SK-N-SH treated with all-trans-retinoic acid at 6 μM for 48 hours (cell line): ENCODE measurements around the gene PKM.

Source experiments
- ATAC-seq: fragments of 200-7000 bp; cut with Tn5 transposase; 3 replicates; pipeline ENCODE4 v1.9.1; 2020; ENCODE audit warnings: mild to moderate bottlenecking, moderate library complexity
- ARNTL ChIP-seq: fragments of 450-650 bp; formaldehyde crosslinking; IDR thresholded peaks from 2 replicates; pipeline ENCODE4 v1.5.0; 2020; ENCODE audit warnings: low read depth, mild to moderate bottlenecking, moderate library complexity, borderline replicate concordance
- BACH2 ChIP-seq: fragments of 250-450 bp; sonication (Bioruptor Pico); IDR thresholded peaks from 2 replicates; pipeline ENCODE4 v1.9.0; 2021; ENCODE audit warnings: mild to moderate bottlenecking, borderline replicate concordance
- ESRRG ChIP-seq: fragments of 250-450 bp; sonication (Bioruptor Pico); IDR thresholded peaks from 2 replicates; pipeline ENCODE4 v1.6.1; 2021; ENCODE audit warnings: mild to moderate bottlenecking
- GLIS3 ChIP-seq: fragments of 250-450 bp; sonication (Bioruptor Pico); IDR thresholded peaks from 2 replicates; pipeline ENCODE4 v1.5.0; 2020; ENCODE audit warnings: mild to moderate bottlenecking, moderate library complexity
- PPARA ChIP-seq: fragments of 250-450 bp; sonication (Bioruptor Pico); IDR thresholded peaks from 2 replicates; pipeline ENCODE4 v1.5.0; 2020; ENCODE audit warnings: mild to moderate bottlenecking, borderline replicate concordance
- TCF4 ChIP-seq: fragments of 250-450 bp; sonication (Bioruptor Pico); IDR thresholded peaks from 2 replicates; pipeline ENCODE4 v1.8.0; 2021; ENCODE audit warnings: mild to moderate bottlenecking, moderate library complexity, borderline replicate concordance
- TOX ChIP-seq: fragments of 250-450 bp; sonication (Bioruptor Pico); IDR thresholded peaks from 2 replicates; pipeline ENCODE4 v1.8.0; 2021; ENCODE audit warnings: mild to moderate bottlenecking, moderate library complexity, borderline replicate concordance
- ZFP30 ChIP-seq: fragments of 450-650 bp; formaldehyde crosslinking; IDR thresholded peaks from 2 replicates; pipeline ENCODE4 v1.5.0; 2022; ENCODE audit warnings: mild to moderate bottlenecking, moderate library complexity
- ZNF565 ChIP-seq: fragments of 450-650 bp; formaldehyde crosslinking; conservative IDR thresholded peaks from 2 replicates; pipeline ENCODE4 v1.5.0; 2020; ENCODE audit warnings: low read depth, mild to moderate bottlenecking, moderate library complexity
- ZNF70 ChIP-seq: fragments of 450-650 bp; formaldehyde crosslinking; IDR thresholded peaks from 2 replicates; pipeline ENCODE4 v1.5.0; 2020; ENCODE audit warnings: mild to moderate bottlenecking, moderate library complexity
- ZNF8 ChIP-seq: fragments of 450-650 bp; formaldehyde crosslinking; IDR thresholded peaks from 2 replicates; pipeline ENCODE4 v1.5.0; 2020; ENCODE audit warnings: mild to moderate bottlenecking, moderate library complexity
- TF ChIP-seq, protein P1 (sequence below): fragments of 250-450 bp; sonication (Bioruptor Pico); IDR thresholded peaks from 2 replicates; pipeline ENCODE4 v1.5.0; 2020; ENCODE audit warnings: mild to moderate bottlenecking, moderate library complexity
- TF ChIP-seq, protein P2 (sequence below): fragments of 250-450 bp; sonication (Bioruptor Pico); IDR thresholded peaks from 2 replicates; pipeline ENCODE4 v1.5.1; 2021; ENCODE audit warnings: mild to moderate bottlenecking, moderate library complexity
- TF ChIP-seq, protein P3 (sequence below): fragments of 250-450 bp; sonication (Bioruptor Pico); IDR thresholded peaks from 2 replicates; pipeline ENCODE4 v1.8.0; 2020; ENCODE audit warnings: mild to moderate bottlenecking, moderate library complexity, borderline replicate concordance
- TF ChIP-seq, protein P4 (sequence below): fragments of 250-450 bp; sonication (Bioruptor Pico); IDR thresholded peaks from 2 replicates; pipeline ENCODE4 v1.8.0; 2021; ENCODE audit warnings: low read depth, mild to moderate bottlenecking, moderate library complexity, borderline replicate concordance
- TF ChIP-seq, protein P5 (sequence below): fragments of 250-450 bp; sonication (Bioruptor Pico); IDR thresholded peaks from 2 replicates; pipeline ENCODE4 v1.5.1; 2020; ENCODE audit warnings: low read depth, mild to moderate bottlenecking, moderate library complexity

Gene PKM

DNA sequence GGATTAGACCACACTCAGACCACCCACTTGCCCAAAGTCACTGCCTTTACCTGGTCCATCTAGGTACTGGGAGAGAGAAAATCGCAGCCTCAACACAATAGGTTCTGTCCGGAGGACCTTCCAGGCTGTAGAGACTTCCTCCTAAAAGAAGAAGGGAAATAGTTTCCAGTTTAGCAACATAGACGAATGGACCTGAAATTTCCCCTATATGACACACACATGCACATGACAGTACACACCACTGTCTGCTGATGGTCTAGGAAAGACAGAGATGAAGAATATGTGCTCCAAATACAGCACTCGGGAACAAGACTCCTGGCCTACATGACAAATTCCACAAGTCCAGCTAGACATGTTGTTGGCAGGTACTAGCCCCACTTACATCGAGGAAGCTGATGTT lies 34.0 kb upstream of the PKM start (continued):
- TF ChIP-seq, protein P1, sequence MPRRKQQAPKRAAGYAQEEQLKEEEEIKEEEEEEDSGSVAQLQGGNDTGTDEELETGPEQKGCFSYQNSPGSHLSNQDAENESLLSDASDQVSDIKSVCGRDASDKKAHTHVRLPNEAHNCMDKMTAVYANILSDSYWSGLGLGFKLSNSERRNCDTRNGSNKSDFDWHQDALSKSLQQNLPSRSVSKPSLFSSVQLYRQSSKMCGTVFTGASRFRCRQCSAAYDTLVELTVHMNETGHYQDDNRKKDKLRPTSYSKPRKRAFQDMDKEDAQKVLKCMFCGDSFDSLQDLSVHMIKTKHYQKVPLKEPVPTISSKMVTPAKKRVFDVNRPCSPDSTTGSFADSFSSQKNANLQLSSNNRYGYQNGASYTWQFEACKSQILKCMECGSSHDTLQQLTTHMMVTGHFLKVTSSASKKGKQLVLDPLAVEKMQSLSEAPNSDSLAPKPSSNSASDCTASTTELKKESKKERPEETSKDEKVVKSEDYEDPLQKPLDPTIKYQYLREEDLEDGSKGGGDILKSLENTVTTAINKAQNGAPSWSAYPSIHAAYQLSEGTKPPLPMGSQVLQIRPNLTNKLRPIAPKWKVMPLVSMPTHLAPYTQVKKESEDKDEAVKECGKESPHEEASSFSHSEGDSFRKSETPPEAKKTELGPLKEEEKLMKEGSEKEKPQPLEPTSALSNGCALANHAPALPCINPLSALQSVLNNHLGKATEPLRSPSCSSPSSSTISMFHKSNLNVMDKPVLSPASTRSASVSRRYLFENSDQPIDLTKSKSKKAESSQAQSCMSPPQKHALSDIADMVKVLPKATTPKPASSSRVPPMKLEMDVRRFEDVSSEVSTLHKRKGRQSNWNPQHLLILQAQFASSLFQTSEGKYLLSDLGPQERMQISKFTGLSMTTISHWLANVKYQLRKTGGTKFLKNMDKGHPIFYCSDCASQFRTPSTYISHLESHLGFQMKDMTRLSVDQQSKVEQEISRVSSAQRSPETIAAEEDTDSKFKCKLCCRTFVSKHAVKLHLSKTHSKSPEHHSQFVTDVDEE (CRISPR knock-in tag) = no peak
- TF ChIP-seq ESRRG (CRISPR knock-in tag) (no peak), GLIS3 (CRISPR knock-in tag) (no peak), BACH2 (CRISPR knock-in tag) (no peak)
- TF ChIP-seq, all 23 proteins: peak for 0

DNA sequence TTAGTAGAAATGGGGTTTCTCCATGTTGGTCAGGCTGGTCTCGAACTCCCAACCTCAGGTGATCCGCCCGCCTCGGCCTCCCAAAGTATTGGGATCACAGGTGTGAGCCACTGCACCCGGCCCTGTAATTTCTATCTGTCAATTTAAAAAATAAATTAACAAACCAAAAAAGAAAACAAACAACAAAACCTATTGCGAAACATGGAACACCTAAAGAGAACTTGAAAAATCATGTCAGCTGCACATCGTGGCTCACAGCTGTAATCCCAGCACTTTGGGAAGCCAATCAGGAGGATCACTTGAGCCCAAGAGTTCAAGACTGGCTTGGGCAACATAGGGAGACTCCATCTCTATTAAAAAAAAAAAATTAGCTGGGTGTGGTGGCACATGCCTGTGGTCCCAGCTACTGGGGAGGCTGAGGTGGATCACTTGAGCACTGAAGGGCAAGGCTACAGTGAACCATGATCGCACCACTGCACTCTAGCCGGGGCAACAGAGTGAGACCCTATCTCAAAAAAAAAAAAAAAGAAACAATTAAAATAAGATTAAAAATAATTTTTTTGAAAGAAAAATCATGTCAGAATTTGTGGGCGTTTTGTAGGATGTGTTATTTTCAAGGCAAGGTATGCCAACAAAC lies 21.8 kb upstream of the PKM start:
- no peak for ATAC-seq
- TF ChIP-seq TCF4 (CRISPR knock-in tag) (no peak), GLIS3 (CRISPR knock-in tag) (no peak), BACH2 (CRISPR knock-in tag) (no peak), TOX (CRISPR knock-in tag) (no peak), ARNTL (CRISPR knock-in tag) (no peak), ZNF70 (CRISPR knock-in tag) (no peak)
- TF ChIP-seq, protein P1 (CRISPR knock-in tag) = no peak

DNA sequence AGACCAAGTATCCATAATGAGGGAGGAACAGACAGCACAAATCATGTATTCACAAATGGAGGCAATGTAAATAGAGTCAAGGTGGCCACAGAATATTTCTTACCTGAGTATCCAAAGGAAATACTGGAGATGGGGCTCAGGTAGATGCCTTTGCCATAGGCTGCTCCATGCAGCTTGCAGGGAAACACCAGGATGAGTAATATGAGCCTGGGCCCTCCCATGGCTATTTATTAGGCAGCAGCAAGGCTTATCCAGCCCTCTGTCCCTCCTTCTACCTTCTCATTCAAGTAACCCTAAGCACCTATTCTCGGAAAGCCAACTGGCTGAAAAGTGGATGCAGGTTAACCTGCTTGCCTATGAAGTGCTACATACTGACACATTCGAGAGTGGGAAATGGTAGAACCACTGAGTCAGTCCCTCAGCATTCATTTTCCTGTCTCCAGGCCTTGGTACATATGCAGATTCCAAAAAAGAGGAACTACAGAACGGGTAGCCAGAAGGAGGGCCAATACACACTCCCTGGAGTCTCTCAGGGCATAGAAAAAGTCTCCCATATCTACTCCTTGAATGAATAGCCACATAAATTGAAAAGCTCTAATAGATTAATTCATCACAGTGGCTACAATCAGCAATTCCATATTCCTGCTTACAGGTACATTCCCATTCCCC lies 18.3 kb upstream of the PKM start:
- ATAC-seq = peak; percentile 63
- TF ChIP-seq GLIS3 (CRISPR knock-in tag) (no peak), ZNF8 (CRISPR knock-in tag) (no peak), TCF4 (CRISPR knock-in tag) (no peak), ZNF565 (CRISPR knock-in tag) (no peak), ARNTL (CRISPR knock-in tag) (no peak), PPARA (CRISPR knock-in tag) (no peak), ZFP30 (no peak), BACH2 (CRISPR knock-in tag) (no peak)
- TF ChIP-seq, protein P2, sequence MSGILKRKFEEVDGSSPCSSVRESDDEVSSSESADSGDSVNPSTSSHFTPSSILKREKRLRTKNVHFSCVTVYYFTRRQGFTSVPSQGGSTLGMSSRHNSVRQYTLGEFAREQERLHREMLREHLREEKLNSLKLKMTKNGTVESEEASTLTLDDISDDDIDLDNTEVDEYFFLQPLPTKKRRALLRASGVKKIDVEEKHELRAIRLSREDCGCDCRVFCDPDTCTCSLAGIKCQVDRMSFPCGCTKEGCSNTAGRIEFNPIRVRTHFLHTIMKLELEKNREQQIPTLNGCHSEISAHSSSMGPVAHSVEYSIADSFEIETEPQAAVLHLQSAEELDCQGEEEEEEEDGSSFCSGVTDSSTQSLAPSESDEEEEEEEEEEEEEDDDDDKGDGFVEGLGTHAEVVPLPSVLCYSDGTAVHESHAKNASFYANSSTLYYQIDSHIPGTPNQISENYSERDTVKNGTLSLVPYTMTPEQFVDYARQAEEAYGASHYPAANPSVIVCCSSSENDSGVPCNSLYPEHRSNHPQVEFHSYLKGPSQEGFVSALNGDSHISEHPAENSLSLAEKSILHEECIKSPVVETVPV = no peak
- TF ChIP-seq, protein P3, sequence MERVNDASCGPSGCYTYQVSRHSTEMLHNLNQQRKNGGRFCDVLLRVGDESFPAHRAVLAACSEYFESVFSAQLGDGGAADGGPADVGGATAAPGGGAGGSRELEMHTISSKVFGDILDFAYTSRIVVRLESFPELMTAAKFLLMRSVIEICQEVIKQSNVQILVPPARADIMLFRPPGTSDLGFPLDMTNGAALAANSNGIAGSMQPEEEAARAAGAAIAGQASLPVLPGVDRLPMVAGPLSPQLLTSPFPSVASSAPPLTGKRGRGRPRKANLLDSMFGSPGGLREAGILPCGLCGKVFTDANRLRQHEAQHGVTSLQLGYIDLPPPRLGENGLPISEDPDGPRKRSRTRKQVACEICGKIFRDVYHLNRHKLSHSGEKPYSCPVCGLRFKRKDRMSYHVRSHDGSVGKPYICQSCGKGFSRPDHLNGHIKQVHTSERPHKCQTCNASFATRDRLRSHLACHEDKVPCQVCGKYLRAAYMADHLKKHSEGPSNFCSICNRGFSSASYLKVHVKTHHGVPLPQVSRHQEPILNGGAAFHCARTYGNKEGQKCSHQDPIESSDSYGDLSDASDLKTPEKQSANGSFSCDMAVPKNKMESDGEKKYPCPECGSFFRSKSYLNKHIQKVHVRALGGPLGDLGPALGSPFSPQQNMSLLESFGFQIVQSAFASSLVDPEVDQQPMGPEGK (CRISPR knock-in tag) = no peak
- TF ChIP-seq, protein P4, sequence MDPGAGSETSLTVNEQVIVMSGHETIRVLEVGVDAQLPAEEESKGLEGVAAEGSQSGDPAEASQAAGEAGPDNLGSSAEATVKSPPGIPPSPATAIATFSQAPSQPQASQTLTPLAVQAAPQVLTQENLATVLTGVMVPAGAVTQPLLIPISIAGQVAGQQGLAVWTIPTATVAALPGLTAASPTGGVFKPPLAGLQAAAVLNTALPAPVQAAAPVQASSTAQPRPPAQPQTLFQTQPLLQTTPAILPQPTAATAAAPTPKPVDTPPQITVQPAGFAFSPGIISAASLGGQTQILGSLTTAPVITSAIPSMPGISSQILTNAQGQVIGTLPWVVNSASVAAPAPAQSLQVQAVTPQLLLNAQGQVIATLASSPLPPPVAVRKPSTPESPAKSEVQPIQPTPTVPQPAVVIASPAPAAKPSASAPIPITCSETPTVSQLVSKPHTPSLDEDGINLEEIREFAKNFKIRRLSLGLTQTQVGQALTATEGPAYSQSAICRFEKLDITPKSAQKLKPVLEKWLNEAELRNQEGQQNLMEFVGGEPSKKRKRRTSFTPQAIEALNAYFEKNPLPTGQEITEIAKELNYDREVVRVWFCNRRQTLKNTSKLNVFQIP (CRISPR knock-in tag) = no peak
- TF ChIP-seq, protein P5, sequence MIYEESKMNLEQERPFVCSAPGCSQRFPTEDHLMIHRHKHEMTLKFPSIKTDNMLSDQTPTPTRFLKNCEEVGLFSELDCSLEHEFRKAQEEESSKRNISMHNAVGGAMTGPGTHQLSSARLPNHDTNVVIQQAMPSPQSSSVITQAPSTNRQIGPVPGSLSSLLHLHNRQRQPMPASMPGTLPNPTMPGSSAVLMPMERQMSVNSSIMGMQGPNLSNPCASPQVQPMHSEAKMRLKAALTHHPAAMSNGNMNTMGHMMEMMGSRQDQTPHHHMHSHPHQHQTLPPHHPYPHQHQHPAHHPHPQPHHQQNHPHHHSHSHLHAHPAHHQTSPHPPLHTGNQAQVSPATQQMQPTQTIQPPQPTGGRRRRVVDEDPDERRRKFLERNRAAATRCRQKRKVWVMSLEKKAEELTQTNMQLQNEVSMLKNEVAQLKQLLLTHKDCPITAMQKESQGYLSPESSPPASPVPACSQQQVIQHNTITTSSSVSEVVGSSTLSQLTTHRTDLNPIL (CRISPR knock-in tag) = no peak
